GM12874 (cell line): ENCODE measurements around the gene ITGA8.

Experiments used
- TF ChIP-seq, protein P1 (sequence below): IDR thresholded peaks from 2 replicates; pipeline ENCODE4 v1.5.1; 2011; ENCODE audit warnings: low read depth, mild to moderate bottlenecking, control low read depth, low read length, moderate library complexity; ENCODE audit not compliant: insufficient read depth

The ITGA8 gene

DNA sequence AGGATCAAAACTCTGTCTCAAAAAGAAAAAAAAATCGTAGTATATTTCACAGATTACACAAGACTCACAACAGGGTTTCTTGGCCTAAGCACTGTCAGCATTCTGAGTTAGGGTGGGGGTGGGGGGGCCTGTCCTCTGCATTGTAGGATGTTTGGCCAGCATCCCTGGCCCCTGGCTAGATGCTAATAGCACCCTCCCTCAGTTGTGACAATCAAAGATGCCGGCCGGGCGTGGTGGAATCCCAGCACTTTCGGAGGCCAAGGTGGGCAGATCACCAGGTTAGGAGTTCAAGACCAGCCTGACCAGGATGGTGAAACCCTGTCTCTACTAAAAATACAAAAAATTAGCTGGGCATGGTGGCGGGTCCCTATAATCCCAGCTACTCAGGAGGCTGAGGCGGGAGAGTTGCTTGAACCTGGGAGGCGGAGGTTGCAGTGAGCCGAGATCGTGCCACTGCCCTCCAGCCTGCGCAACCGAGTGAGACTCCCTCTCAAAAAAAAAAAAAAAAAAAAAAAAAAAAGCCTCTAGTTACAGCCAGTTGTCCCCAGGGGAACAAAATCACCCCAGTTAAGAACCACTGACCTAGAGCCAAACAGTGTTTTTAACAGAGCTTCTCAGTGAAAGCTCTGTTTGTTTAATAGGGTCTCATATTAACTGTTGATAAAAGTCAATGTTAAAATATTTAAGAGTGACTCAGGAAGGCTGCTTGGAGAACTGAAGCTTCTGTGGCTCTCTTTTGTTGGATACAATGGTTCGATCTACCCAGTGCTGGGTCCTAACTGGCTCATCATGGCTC is 187.6 kb downstream of the ITGA8 start:
- TF ChIP-seq, protein P1, sequence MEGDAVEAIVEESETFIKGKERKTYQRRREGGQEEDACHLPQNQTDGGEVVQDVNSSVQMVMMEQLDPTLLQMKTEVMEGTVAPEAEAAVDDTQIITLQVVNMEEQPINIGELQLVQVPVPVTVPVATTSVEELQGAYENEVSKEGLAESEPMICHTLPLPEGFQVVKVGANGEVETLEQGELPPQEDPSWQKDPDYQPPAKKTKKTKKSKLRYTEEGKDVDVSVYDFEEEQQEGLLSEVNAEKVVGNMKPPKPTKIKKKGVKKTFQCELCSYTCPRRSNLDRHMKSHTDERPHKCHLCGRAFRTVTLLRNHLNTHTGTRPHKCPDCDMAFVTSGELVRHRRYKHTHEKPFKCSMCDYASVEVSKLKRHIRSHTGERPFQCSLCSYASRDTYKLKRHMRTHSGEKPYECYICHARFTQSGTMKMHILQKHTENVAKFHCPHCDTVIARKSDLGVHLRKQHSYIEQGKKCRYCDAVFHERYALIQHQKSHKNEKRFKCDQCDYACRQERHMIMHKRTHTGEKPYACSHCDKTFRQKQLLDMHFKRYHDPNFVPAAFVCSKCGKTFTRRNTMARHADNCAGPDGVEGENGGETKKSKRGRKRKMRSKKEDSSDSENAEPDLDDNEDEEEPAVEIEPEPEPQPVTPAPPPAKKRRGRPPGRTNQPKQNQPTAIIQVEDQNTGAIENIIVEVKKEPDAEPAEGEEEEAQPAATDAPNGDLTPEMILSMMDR = no peak

DNA sequence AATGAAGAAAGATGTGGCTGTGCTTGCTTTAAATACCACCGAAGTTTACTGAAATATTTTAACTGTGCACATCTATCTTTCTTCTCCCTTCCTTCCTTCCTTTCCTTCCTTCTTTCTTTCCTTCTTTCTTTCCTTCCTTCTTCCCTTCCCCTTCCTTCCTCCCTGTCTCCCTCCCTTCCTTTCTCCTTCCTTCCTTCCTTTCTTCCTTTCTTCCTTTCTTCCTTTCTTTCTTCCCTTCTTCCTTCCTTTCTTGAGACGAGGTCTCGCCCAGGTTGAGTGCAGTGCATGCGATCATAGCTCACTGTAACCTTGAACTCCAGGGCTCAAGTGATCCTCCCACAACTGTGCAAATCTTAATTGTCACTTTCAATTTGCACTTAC is 190.9 kb downstream of the ITGA8 start:
- TF ChIP-seq, protein P1 = no peak

DNA sequence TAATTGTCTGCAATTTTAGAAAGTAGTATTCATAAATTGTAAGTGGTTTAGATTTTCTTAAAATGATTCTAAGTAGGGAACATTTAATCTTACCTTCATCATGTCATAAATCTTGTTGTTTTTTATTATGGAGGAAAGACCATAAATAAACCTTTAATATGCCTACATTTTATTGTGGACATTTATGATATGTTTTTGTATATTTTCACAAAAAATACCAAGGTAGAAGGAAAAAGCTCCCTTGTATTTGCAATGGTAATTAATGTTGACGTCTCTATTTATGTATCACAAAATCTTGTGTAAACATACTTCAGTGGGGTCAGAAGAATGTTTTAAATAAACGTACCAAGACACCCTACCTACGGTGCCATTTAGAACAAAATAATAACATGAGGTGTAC is 193.0 kb downstream of the ITGA8 start:
- TF ChIP-seq, protein P1 = no peak

DNA sequence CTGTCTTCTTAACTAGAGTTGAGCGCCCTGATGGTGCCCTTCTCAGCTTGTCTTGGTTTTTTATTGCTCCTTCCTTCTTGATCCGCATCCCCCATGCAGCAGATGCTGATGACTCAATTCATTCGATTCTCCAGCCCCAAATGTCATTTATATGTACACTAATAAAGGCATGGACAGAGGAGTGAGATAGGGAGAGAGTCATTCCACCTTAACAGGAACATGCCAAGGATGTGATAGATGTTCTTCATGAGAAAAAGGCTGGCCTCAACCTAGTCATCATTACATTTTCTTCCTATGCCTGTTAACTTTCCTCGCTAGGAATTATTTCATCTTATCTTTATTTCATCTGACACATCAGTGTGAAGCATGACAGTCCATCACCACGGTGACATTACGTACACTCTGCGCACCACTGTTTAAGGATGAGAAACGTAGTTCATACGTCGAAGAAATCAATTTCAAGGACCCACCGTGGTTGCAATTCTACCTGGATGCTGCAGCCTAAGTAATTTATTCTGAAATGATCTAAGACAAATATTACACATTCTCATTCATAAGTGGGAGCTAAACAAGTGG is 198.3 kb downstream of the ITGA8 start:
- TF ChIP-seq, protein P1 = no peak

DNA sequence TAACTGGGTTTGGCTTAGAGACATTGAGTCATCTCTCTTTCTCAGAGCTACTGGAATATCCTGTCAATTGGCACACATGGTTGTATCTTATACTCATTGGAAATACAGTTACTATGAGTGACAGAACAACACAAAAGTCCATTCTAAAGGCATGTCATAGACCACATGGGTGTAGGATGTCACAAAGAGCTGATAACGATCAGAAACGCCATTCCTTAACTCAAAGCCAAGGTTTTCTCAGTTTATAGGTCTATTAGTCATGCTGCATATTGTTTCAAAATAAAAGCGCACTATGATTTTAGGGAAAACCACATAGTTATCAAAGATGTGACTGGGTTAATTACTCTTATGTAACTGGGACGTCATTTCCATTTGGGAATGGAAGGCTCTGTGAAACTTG is 201.5 kb downstream of the ITGA8 start:
- TF ChIP-seq, protein P1 = no peak

DNA sequence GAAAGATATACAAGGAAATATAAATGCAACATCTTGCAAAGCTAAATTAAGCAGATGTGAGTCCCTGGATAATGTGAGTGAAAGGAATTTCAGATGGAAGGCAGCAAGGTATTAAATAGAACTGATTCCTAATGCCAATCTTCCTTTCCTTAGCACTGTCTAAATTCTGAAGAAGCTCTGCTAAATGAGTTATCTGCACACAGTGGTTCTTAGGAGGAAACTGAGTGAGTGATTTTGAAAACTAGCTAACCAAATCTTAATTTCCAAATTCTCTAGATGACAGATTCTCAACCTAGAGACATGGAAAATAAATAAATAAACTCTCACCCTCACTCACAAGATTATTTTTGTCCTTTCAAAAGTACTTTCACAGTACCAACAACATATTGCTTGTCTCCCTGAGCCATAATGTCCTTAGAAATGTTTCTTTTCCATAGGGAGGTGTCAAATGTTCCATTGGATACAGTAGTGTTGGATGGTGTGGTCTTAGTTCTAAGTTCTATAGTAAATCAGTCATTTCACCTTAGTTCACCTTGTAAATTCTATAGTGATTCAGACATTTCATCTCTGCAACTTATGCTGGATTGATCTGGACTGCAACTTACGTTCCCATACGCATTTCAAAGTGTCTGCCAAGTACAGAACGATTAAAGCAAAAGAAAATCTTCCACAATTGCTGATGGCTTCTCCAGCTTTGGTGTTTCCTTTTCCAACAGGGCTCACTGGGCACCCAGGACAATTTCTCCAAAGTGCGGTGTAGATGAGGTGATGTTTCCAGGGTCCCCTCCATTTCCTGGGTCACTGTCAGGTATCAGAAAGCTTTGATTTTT is 203.3 kb downstream of the ITGA8 start:
- TF ChIP-seq, protein P1 = no peak

DNA sequence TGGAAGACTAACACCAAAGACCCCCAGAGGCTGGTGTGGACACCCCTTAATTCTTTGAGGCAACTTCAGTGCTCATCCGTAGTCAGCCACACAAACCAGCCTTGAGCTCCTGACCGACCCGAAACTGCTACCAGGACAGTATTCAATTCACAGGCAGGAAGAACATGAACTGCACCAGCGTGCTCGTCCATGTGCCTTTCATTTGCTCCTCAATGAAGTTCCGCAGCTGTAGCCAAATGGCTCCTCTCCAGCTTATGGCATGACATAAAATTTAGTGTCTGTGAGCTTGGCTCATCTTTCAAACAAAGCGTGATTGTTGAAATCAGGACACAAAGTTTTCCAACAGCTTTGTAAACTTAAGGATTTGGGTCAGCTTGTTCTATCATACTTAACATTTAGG is 204.5 kb downstream of the ITGA8 start:
- TF ChIP-seq, protein P1 = no peak
